ENCODE data around the gene AP3M1.

Gene AP3M1

DNA sequence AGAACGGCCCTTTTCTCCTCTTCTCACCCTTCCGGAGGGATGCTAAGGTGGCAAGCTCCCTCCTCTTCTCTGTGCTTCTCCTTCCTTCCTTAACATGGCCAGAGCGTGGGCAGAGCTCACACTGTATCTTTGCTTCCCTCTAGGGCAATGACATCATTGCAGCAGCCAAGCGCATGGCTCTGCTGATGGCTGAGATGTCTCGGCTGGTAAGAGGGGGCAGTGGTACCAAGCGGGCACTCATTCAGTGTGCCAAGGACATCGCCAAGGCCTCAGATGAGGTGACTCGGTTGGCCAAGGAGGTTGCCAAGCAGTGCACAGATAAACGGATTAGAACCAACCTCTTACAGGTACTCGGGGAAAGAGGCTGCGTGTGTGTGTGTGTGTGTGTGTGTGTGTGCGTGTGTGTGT lies 36.6 kb downstream of the AP3M1 start:
- no peak for DNase-seq (ENCODE audit: low read depth in 2 of 2)

DNA sequence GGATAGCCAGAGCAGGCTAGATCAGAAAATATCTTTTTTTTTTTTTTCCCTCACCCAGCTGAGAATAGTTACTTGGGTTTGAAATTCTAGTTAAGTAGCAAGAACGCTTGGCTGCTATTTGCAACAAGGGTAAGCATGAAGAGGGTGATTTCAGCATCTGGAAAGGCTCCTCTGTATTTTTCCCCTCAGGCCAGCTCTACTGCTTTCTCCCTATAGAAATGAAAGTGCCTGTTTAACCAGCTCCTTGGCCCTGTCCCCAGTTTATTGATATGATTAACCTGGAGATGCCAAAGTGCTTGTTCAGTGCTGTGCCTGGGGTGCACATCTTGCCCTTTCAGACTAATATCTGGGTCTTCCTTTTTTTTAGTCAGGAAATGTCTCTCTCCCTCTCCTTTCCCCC lies 37.1 kb downstream of the AP3M1 start:
- DNase-seq (ENCODE audit: low read depth in 2 of 2) = no peak

GRCh38 chr10:74111799-74112198 lies 38.8 kb downstream of the AP3M1 start:
- DNase-seq (ENCODE audit: low read depth in 2 of 2) = no peak

DNA sequence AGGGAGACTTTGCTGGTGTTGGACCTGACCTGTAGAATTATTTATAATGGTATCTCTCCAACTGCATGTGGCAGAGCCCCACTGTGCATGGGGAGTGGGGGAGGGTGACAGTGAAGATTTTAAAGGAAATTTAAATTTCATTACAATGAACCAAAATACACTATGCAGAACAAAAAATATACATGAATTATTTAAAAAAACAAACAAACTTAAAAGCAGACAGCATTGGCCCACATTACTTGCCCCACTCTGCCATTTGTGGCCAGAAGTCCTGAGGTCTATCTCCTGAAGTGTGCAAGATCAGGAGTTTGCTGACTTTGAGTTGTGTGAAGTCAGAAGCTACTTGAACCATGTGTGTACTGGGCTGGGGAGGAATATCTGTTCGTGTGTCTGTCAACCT lies 40.5 kb downstream of the AP3M1 start:
- DNase-seq (ENCODE audit: low read depth in 2 of 2) = no peak

DNA sequence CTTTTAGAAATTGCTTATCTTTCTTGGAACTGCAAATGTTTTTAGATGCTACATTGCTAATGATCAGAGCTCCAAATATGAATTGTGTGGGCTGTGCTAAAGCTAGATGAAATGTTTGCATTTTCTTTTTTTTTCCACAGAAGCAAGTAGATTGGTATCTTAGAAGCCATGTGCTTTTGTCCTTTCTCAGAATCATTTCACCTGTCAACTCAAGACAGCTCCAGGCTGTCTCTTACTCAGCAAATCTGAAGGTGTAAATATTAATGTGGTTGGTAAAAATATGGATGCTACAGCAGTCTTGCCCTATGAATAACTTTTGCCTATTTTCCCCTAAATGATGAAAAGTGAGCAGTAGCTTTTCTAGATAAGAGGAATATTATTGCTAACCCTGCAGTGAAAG lies 41.2 kb downstream of the AP3M1 start:
- no peak for DNase-seq (ENCODE audit: low read depth in 2 of 2)

GRCh38 chr10:74107391-74107790 lies 43.2 kb downstream of the AP3M1 start:
- DNase-seq (ENCODE audit: low read depth in 2 of 2) = no peak

GRCh38 chr10:74104996-74105395 lies 45.6 kb downstream of the AP3M1 start:
- DNase-seq (ENCODE audit: low read depth in 2 of 2) = no peak

GRCh38 chr10:74104480-74104879 lies 46.1 kb downstream of the AP3M1 start:
- DNase-seq (ENCODE audit: low read depth in 2 of 2) = no peak

- DNase-seq (ENCODE audit: low read depth in 2 of 2) = no peak
Observed at GRCh38 chr10:74103560-74104258, 46.9 kb downstream of the AP3M1 start.

DNA sequence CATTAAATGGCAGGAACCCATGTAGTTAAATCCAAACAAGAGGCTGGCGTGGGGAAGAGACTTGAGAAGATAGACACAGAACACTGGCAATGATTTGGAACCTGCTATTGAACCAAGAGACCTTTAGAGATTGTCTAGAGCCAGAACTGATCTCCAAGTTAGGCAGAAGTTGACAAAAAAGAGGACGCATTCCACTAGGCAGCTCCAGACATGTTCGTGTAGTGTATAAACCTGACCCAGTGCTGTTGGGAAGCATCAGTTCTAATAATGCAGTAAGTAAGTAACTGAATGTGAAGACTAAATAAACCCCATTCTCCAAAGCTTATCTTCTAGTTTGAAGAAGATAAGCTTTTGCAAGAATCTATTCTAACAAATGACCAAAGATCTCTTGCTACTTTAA lies 50.8 kb downstream of the AP3M1 start:
- DNase-seq (ENCODE audit: low read depth in 2 of 2) = no peak

GRCh38 chr10:74099420-74099819 lies 51.2 kb downstream of the AP3M1 start:
- no peak for DNase-seq (ENCODE audit: low read depth in 2 of 2)

- DNase-seq (ENCODE audit: low read depth in 2 of 2) = no peak
Observed at GRCh38 chr10:74097776-74098175, 52.9 kb downstream of the AP3M1 start.

- no peak for DNase-seq (ENCODE audit: low read depth in 2 of 2)
Observed at GRCh38 chr10:74096777-74097176, 53.9 kb downstream of the AP3M1 start.

DNA sequence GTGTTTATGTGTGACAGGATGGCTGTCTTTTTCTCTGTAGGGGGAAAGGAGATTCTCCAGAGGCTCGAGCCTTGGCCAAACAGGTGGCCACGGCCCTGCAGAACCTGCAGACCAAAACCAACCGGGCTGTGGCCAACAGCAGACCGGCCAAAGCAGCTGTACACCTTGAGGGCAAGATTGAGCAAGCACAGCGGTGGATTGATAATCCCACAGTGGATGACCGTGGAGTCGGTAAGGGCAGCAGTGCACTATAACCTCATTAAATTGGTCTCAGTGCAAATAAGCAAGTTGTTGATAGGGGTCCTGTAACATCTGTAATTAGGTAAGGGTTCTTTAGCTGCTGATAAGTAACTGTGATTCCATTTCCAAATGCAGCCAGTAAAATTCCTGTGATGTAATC lies 56.4 kb downstream of the AP3M1 start:
- no peak for DNase-seq (ENCODE audit: low read depth in 2 of 2)

DNA sequence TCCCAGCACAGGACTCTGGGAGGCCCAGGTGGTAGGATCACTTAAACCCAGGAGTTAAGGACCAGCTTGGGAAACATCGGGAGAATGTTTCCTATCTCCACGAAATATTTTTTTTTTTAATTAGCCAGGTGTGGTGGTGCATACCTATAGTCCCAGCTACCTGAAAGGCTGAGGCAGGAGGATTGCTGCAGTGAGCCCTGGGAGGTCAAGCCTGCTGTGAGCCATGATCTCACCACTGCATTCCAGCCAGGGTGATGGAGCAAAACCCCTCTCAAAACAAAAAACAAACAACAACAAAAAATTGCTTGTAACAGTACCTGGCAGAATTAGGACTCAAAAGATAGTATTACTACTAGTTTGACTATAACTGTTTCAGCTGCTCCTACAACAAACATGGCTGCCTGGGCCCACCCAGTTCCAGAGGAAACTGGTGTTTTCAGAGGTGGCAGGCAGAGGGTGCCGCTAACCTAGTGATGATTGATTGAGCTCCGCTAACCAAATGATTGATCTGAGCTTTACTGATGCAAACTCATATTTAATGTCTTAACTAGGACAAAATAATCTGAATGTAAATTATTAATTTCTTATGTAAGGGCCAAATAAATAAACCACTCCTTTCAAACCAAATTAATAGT lies 57.0 kb downstream of the AP3M1 start:
- DNase-seq (ENCODE audit: low read depth in 2 of 2) = no peak

DNA sequence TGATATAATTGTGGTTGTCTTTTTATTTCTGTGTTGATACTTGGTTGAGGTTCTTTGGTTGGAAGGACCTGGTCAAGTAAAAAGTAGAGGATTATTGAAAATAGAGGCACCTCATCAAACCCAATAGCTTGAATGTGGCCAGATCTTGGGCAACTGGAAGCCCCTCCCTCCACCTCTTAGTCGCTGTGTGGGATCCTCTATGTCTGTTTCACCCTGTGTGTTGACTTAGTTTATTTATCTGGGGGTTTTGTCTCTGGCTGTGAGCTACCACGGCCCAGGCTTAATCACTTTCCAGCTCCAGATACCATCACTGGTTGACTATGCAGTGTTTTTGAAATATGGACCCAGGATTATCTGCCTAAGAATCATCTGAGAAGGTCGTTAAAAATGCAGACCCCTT lies 58.3 kb downstream of the AP3M1 start:
- DNase-seq (ENCODE audit: low read depth in 2 of 2) = no peak

- no peak for DNase-seq (ENCODE audit: low read depth in 2 of 2)
Observed at GRCh38 chr10:74088722-74089121, 61.9 kb downstream of the AP3M1 start.

- DNase-seq (ENCODE audit: low read depth in 2 of 2) = no peak
Observed at GRCh38 chr10:74086317-74086716, 64.3 kb downstream of the AP3M1 start.

GRCh38 chr10:74084955-74085354 lies 65.7 kb downstream of the AP3M1 start:
- DNase-seq (ENCODE audit: low read depth in 2 of 2) = no peak

GRCh38 chr10:74083304-74083703 lies 67.3 kb downstream of the AP3M1 start:
- no peak for DNase-seq (ENCODE audit: low read depth in 2 of 2)

DNA sequence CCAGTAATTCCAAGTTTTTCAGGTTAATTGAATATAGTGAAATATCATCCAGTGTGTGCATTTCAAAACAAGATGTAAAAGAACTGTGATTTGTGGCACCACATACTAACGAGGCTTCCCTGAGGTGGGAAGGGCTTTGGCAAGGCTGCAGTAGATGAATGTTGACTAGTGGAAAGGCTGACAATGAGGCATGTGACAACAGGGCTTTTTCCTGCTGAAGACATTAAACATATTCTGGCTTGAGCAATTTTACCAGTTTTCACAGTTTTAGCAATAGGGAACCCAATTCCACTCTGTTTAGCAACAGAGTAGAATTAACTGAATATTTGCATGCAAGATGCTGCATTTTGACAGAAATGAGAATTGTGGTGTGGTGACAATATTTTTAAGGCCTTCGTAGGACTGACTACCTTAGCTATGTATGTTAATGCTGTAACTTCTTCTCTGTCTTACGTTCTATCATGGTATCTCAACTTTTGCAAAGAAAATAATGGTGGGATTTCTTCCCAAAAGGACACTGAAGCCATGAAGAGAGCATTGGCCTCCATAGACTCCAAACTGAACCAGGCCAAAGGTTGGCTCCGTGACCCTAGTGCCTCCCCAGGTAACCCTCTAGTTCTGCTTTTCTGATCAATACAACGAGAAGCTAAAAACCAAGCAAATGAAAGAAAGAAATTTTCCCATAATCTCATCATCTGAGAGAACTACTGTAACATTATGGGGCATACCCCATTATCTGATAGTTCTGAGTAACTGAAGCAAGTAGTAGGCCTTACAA lies 68.5 kb downstream of the AP3M1 start:
- DNase-seq (ENCODE audit: low read depth in 2 of 2) = no peak

GRCh38 chr10:74081192-74081803 lies 69.3 kb downstream of the AP3M1 start:
- DNase-seq (ENCODE audit: low read depth in 2 of 2) = peak; percentile 6 to 11

Data from stimulated activated CD4-positive, alpha-beta T cell treated with anti-CD3 and anti-CD28 coated beads, Interleukin-4, amount 100 ng/mL, for 48 hours (primary cell).